Suprapubic skin (tissue), 4 donors: ENCODE data around the gene RYR1. TPM values are rescaled to one million over a fixed set of nuclear protein-coding genes. Genes with fewer than 3 reads are reported as not detected.

Experiments used
- DNase-seq, 2 donors: peaks; one replicate each; pipeline ENCODE4 v3.0.0-alpha.2; 2019; ENCODE audit warnings: low spot score in 2 of 2
- H3K27ac ChIP-seq: fragments of 200-600 bp; sonication (generic); one replicate; pipeline ENCODE4 v1.5.1; 2019
- H3K27me3 ChIP-seq: fragments of 200-600 bp; sonication (generic); one replicate; pipeline ENCODE4 v1.5.1; 2019
- H3K36me3 ChIP-seq: fragments of 200-600 bp; sonication (generic); one replicate; pipeline ENCODE4 v1.5.1; 2019
- H3K4me1 ChIP-seq: fragments of 200-600 bp; sonication (generic); one replicate; pipeline ENCODE4 v1.5.1; 2019
- H3K4me3 ChIP-seq: fragments of 200-600 bp; sonication (generic); one replicate; pipeline ENCODE4 v1.5.1; 2019; ENCODE audit warnings: mild to moderate bottlenecking
- H3K9me3 ChIP-seq: fragments of 200-600 bp; sonication (generic); one replicate; pipeline ENCODE4 v1.5.1; 2019
- EP300 ChIP-seq: sonication (generic); formaldehyde crosslinking; IDR thresholded peaks from one replicate; pipeline ENCODE4 v1.6.1; 2017; ENCODE audit warnings: antibody characterized with exemption
- POLR2A ChIP-seq, 2 donors: fragments of 450-650 bp; IDR thresholded peaks; one replicate each; pipeline ENCODE4 v1.6.1; 2017; ENCODE audit warnings: antibody characterized with exemption in 2 of 2, mild to moderate bottlenecking in 2 of 2, moderate library complexity in 2 of 2
- POLR2AphosphoS5 ChIP-seq, 3 donors: sonication (generic); formaldehyde crosslinking; IDR thresholded peaks; one replicate each; pipeline ENCODE4 v1.6.1; 2017; ENCODE audit warnings: antibody characterized with exemption in 3 of 3
- WGBS: methylation state at CpG from one replicate; pipeline ENCODE4 v1.1.5; 2018; 5-methylcytosine and 5-hydroxymethylcytosine counted together
- total RNA-seq, 4 donors: library from RNA; depleted of rRNA; stranded (reverse); fragments of >200 nt; gene quantifications; one replicate each; pipeline ENCODE4 v1.1.0, GENCODE V29; 2016
- TF ChIP-seq, protein P1 (sequence below), 2 donors: fragments of 200-600 bp in 1 of 2; fragments of 450-650 bp in 1 of 2; sonication (generic) in 1 of 2; IDR thresholded peaks; one replicate each; pipeline ENCODE4 v1.5.1; 2016 to 2019; ENCODE audit warnings: antibody characterized with exemption in 2 of 2, mild to moderate bottlenecking in 1 of 2, moderate library complexity in 1 of 2

The RYR1 gene
- total RNA-seq, 4 donors from 2014 or later: 8.4 to 26.1 (median 13.1) TPM

GRCh38 chr19:38537071-38537936, 103.8 kb downstream of the RYR1 start:
- no peak overlapping the region for H3K4me3 ChIP-seq
- DNase-seq: no peak
- no peak for TF ChIP-seq EP300
- TF ChIP-seq POLR2AphosphoS5 (IDR thresholded peaks at IDR 0.05): no peak
- TF ChIP-seq, protein P1, sequence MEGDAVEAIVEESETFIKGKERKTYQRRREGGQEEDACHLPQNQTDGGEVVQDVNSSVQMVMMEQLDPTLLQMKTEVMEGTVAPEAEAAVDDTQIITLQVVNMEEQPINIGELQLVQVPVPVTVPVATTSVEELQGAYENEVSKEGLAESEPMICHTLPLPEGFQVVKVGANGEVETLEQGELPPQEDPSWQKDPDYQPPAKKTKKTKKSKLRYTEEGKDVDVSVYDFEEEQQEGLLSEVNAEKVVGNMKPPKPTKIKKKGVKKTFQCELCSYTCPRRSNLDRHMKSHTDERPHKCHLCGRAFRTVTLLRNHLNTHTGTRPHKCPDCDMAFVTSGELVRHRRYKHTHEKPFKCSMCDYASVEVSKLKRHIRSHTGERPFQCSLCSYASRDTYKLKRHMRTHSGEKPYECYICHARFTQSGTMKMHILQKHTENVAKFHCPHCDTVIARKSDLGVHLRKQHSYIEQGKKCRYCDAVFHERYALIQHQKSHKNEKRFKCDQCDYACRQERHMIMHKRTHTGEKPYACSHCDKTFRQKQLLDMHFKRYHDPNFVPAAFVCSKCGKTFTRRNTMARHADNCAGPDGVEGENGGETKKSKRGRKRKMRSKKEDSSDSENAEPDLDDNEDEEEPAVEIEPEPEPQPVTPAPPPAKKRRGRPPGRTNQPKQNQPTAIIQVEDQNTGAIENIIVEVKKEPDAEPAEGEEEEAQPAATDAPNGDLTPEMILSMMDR (IDR thresholded peaks at IDR 0.05): no peak
- no peak for TF ChIP-seq POLR2A (IDR thresholded peaks at IDR 0.05)
- H3K4me1 ChIP-seq: peaks cover 7% of the 10 kb centered on the region
- peaks cover 5% of the 10 kb centered on the region for H3K9me3 ChIP-seq
- WGBS: 91% methylated on average over 21 of the region's 23 CpGs
- no peaks in the 10 kb centered on the region for H3K27me3 ChIP-seq
- H3K27ac ChIP-seq: no peak overlapping the region
- H3K36me3 ChIP-seq: no peaks in the 10 kb centered on the region

DNA sequence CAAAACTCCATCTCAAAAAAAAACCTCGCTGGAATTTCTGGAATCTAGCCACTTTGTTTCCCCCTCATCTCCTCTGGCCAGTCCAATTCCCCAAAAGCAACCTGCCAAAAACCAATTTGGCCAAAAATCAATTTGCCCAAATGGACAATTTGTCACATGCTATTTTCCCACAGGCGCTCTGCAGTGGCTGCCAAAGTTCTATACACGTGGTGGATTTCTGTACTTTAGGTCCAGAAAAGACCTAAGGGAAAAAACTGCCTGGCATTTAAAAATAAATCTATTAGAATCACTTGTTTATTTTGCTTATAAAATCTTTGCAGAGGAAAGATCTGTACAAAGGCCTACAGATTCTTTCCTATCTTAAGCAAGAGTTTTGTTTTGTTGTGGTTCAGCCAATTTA, 104.9 kb downstream of the RYR1 start:
- TF ChIP-seq POLR2AphosphoS5 (IDR thresholded peaks at IDR 0.05): no peak
- Histone ChIP-seq H3K9me3 (peaks cover 5% of the 10 kb centered on the region), H3K4me1 (peaks cover 7% of the 10 kb centered on the region), H3K4me3 (no peak overlapping the region), H3K36me3 (no peaks in the 10 kb centered on the region), H3K27me3 (no peaks in the 10 kb centered on the region), H3K27ac (no peak overlapping the region)
- DNase-seq: no peak
- WGBS: 31% methylated on average over 3 of the region's 3 CpGs

DNA sequence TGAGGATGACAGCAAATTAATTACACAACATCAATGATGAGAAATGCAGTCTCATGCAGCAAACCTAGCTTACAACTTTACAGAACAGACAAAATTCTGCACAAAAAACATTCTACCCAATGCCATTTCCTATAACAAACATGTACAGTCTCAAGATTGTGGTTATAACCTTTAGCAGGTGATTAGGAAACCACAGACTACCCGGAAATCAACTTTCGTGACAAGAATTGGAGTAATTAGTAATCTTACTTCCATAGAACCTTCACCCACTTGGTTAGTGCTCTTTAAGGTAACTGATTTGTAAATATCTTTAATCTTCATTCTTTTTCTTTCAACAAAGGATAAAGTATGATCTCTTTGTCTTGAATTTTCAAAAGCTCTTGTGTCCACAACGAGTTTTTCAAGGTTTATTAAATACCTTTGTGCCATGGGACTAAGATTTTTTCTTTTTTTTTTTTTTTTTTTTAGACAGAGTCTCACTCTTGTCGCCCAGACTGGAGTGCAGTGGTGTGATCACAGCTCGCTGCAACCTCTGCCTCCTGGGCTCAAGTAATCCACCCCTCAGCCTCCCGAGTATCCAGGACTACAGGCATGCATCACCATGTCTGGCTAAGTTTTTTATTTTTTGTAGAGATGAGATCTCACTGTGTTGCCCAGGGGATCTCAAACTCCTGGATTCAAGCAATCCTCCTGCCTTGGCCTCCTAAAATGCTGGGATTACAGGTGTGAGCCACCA, 105.5 kb downstream of the RYR1 start:
- Histone ChIP-seq H3K4me3 (no peak overlapping the region), H3K27me3 (no peaks in the 10 kb centered on the region), H3K36me3 (no peaks in the 10 kb centered on the region), H3K4me1 (peaks cover 8% of the 10 kb centered on the region), H3K27ac (no peak overlapping the region), H3K9me3 (peaks cover 5% of the 10 kb centered on the region)
- 62% methylated on average over 6 of the region's 6 CpGs for WGBS
- no peak for DNase-seq
- TF ChIP-seq POLR2A (IDR thresholded peaks at IDR 0.05) (no peak), EP300 (no peak), POLR2AphosphoS5 (IDR thresholded peaks at IDR 0.05) (no peak)
- TF ChIP-seq, protein P1 (IDR thresholded peaks at IDR 0.05): no peak

DNA sequence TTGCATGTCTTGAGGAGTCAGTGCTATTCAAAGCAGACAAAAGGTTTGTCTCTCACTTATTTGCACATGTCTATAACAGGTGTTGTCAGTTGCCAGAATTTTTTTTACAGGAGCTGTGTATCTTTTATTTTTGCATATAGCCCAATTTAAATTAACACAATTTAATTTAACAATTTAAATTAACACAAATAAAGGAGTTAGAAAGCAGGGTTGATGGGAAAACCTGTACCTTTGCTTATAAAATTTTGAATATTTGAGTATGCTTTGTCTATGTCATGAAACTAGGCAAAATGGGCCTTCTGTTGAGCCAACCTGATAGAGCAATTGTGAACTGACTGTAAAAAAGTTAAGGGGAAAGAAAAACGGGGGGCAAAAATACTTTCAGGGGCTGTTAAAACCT, 106.3 kb downstream of the RYR1 start:
- Histone ChIP-seq H3K4me1 (peaks cover 16% of the 10 kb centered on the region), H3K36me3 (no peaks in the 10 kb centered on the region), H3K9me3 (peaks cover 5% of the 10 kb centered on the region), H3K27ac (no peak overlapping the region), H3K27me3 (no peaks in the 10 kb centered on the region), H3K4me3 (no peak overlapping the region)
- no peak for DNase-seq
- TF ChIP-seq POLR2AphosphoS5 (IDR thresholded peaks at IDR 0.05) (no peak), POLR2A (IDR thresholded peaks at IDR 0.05) (no peak), EP300 (no peak)
- TF ChIP-seq, protein P1 (IDR thresholded peaks at IDR 0.05): no peak
- WGBS: 82% methylated on average over 1 of the region's 1 CpG

DNA sequence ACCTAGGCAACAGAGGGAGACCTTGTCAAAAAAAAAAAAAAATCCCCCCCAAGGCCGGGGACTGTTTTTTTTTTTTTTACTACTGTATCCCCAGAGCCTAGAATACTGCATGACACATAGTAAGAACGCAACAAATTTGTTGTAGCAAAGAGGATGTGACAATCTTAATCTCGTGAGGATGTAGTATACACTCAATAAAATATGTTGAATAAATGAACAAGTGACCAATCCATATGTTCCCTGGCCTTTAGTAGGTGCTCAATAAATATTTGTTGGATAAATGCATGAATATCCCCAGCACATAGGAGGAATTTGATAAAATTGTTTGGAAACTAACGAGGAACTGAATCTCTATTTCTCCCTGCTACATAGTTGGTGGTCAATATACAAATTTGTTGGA, 108.5 kb downstream of the RYR1 start:
- Histone ChIP-seq H3K4me3 (no peak overlapping the region), H3K27ac (no peak overlapping the region), H3K27me3 (no peaks in the 10 kb centered on the region), H3K4me1 (peaks cover 18% of the 10 kb centered on the region), H3K9me3 (no peaks in the 10 kb centered on the region), H3K36me3 (no peaks in the 10 kb centered on the region)
- WGBS: 77% methylated on average over 4 of the region's 4 CpGs
- no peak for TF ChIP-seq POLR2A (IDR thresholded peaks at IDR 0.05)
- no peak for TF ChIP-seq POLR2AphosphoS5 (IDR thresholded peaks at IDR 0.05)
- TF ChIP-seq, protein P1 (IDR thresholded peaks at IDR 0.05): no peak
- no peak for TF ChIP-seq EP300
- no peak for DNase-seq
